Retinal pigment epithelial cell (primary cell): ENCODE data around the gene TOM1.

ENCODE experiments used
- DNase-seq: peaks from one replicate; pipeline ENCODE4 v3.0.0-alpha.2; 2010; ENCODE audit warnings: low read depth
- H3K4me3 ChIP-seq: 2 replicates; pipeline ENCODE4 v1.5.1; 2011; ENCODE audit warnings: mild to moderate bottlenecking, low read length, control low read depth, moderate library complexity
- CTCF ChIP-seq: conservative IDR thresholded peaks from 2 replicates; pipeline ENCODE4 v1.5.1; 2011; ENCODE audit warnings: low read depth, low read length, control low read depth, inconsistent platforms

TOM1 gene

GRCh38 chr22:35373781-35374180 is 74.1 kb downstream of the TOM1 start:
- no peak for TF ChIP-seq CTCF
- DNase-seq, result no peak
- H3K4me3 ChIP-seq, result no peak overlapping the region

- no peak for DNase-seq
- TF ChIP-seq CTCF, result no peak
Measured at GRCh38 chr22:35375031-35375430, 75.3 kb downstream of the TOM1 start.

GRCh38 chr22:35375526-35375925 is 75.8 kb downstream of the TOM1 start:
- no peak overlapping the region for H3K4me3 ChIP-seq
- TF ChIP-seq CTCF, result no peak
- no peak for DNase-seq

More at GRCh38 chr22:35375031-35375430, 75.3 kb downstream of the TOM1 start:
- no peak overlapping the region for H3K4me3 ChIP-seq

GRCh38 chr22:35376728-35377472 is 77.2 kb downstream of the TOM1 start:
- DNase-seq, result peak; percentile 94
- TF ChIP-seq CTCF, result no peak
- no peak overlapping the region for H3K4me3 ChIP-seq

GRCh38 chr22:35377735-35378134 is 78.0 kb downstream of the TOM1 start:
- TF ChIP-seq CTCF, result no peak
- H3K4me3 ChIP-seq, result no peak overlapping the region
- no peak for DNase-seq

- DNase-seq, result no peak
- no peak for TF ChIP-seq CTCF
- H3K4me3 ChIP-seq, result no peak overlapping the region
Measured at GRCh38 chr22:35378621-35379020, 78.9 kb downstream of the TOM1 start.
